Measurements from ENCODE around the gene CREBZF. TPM values are rescaled to one million over a fixed set of nuclear protein-coding genes. Genes with fewer than 3 reads are reported as not detected.
"Not testable (repeated sequence)": the region's sequence is repeated elsewhere in the genome, so short reads cannot be mapped to it uniquely, and the experiment has no call there.

Gene CREBZF
- total and polyA plus RNA-seq, 2 experiments from 2014 or later: 34.8 to 82.2 TPM

GRCh38 chr11:85673393-85673792, 8.5 kb upstream of the CREBZF start (continued):
- no peak for TF ChIP-seq EZH2phosphoT487 (IDR thresholded peaks at IDR 0.05; ENCODE audit: unreplicated experiment)
- TF ChIP-seq CTCF (conservative IDR thresholded peaks at IDR 0.05; ENCODE audit: low read depth in 2 of 2): no peak
- no peak for TF ChIP-seq JUNB (IDR thresholded peaks at IDR 0.05; ENCODE audit: unreplicated experiment)
- no peak for TF ChIP-seq NANOG (IDR thresholded peaks at IDR 0.05; ENCODE audit: borderline replicate concordance)
- no peak for TF ChIP-seq CREB1 (CRISPR knock-in tag; IDR thresholded peaks at IDR 0.05; ENCODE audit: low read depth)
- TF ChIP-seq ETS1 (IDR thresholded peaks at IDR 0.05): no peak

- Histone ChIP-seq H3K27me3 (ENCODE audit: insufficient read depth) (peaks cover 33% of the 10 kb centered on the region; the same call in 1 of the 2 replicates), H3K9me2 (ENCODE audit: insufficient read depth) (no peaks in the 10 kb centered on the region), H3K4me3 (no peak overlapping the region), H3K27ac (ENCODE audit: low read depth) (no peak overlapping the region), H3K4me2 (no peak overlapping the region), H2AFZ (no peak overlapping the region), H3K4me1 (ENCODE audit: insufficient read depth) (0 out of 2 replicates have a peak, but pooled peaks cover under 1% of the 10 kb centered on the region), H3K36me3 (ENCODE audit: insufficient read depth) (no peaks in the 10 kb centered on the region), H3K79me2 (replicated peaks; ENCODE audit: insufficient read depth) (no peaks in the 10 kb centered on the region), H4K20me1 (replicated peaks; ENCODE audit: insufficient read depth) (no peaks in the 10 kb centered on the region), H3F3A (replicated peaks; ENCODE audit: low read depth) (no peaks in the 10 kb centered on the region)
- peak; percentile 62 for ATAC-seq
- H3K9me3 Mint-ChIP-seq: peaks cover 20% of the 10 kb centered on the region; the same call in 2 of the 3 replicates
- DNase-seq (ENCODE audit: low spot score): peak; percentile 46
- H3K4me1 Mint-ChIP-seq: 0 out of 3 replicates have a peak, but pooled peaks cover 3% of the 10 kb centered on the region
- H3K36me3 Mint-ChIP-seq (ENCODE audit: low read depth): peaks cover 6% of the 10 kb centered on the region; the same call in 1 of the 3 replicates
- no peak overlapping the region for H3K4me3 Mint-ChIP-seq
- TF ChIP-seq CTCF (conservative IDR thresholded peaks at IDR 0.05; ENCODE audit: low read depth in 2 of 2) (no peak), POLR2AphosphoS5 (IDR thresholded peaks at IDR 0.05; ENCODE audit: low read depth) (no peak), EZH2phosphoT487 (IDR thresholded peaks at IDR 0.05; ENCODE audit: unreplicated experiment) (no peak), CREB1 (CRISPR knock-in tag; IDR thresholded peaks at IDR 0.05; ENCODE audit: low read depth) (no peak)
- H3K27me3 Mint-ChIP-seq (ENCODE audit: insufficient read depth, low read depth, poor library complexity): peaks cover 3% of the 10 kb centered on the region
- H3K27ac Mint-ChIP-seq: no peak overlapping the region
Measured at GRCh38 chr11:85672105-85672902, 7.4 kb upstream of the CREBZF start.

GRCh38 chr11:85670949-85671663, 6.2 kb upstream of the CREBZF start:
- not testable (repeated sequence) for ATAC-seq; H4K20me1 ChIP-seq (replicated peaks; ENCODE audit: insufficient read depth); H3K4me3 Mint-ChIP-seq; H3K36me3 Mint-ChIP-seq (ENCODE audit: low read depth); H3K27me3 Mint-ChIP-seq (ENCODE audit: insufficient read depth, low read depth, poor library complexity); H3K36me3 ChIP-seq (ENCODE audit: insufficient read depth); H3K4me1 Mint-ChIP-seq; H3K27ac ChIP-seq (ENCODE audit: low read depth); H3K4me1 ChIP-seq (ENCODE audit: insufficient read depth); DNase-seq (ENCODE audit: low spot score); H3K4me3 ChIP-seq; H2AFZ ChIP-seq; H3K79me2 ChIP-seq (replicated peaks; ENCODE audit: insufficient read depth); H3K27ac Mint-ChIP-seq; H3F3A ChIP-seq (replicated peaks; ENCODE audit: low read depth); H3K4me2 ChIP-seq; H3K9me2 ChIP-seq (ENCODE audit: insufficient read depth)
- peaks cover 20% of the 10 kb centered on the region; the same call in 2 of the 3 replicates for H3K9me3 Mint-ChIP-seq
- H3K27me3 ChIP-seq (ENCODE audit: insufficient read depth): peaks cover 33% of the 10 kb centered on the region; the same call in 1 of the 2 replicates

Measured in GM23338 (cell line).